Peyer's patch (tissue), 4 donors: ENCODE results near the gene VPS4A. TPM values are rescaled to one million over a fixed set of nuclear protein-coding genes. Genes with fewer than 3 reads are reported as not detected.

Experiments
- DNase-seq, 3 donors: peaks; one replicate each; pipeline ENCODE4 v3.0.0-alpha.2; 2017 to 2019
- H3K27ac ChIP-seq, 4 donors: fragments of 200-600 bp; sonication (generic); one replicate each; pipeline ENCODE4 v1.5.1; 2016 to 2019
- H3K27me3 ChIP-seq, 2 donors: fragments of 200-600 bp; sonication (generic); one replicate each; pipeline ENCODE4 v1.5.1; 2019
- H3K36me3 ChIP-seq, 3 donors: fragments of 200-600 bp; sonication (generic); one replicate each; pipeline ENCODE4 v1.5.1; 2016 to 2019
- H3K4me1 ChIP-seq, 4 donors: fragments of 200-600 bp; sonication (generic); one replicate each; pipeline ENCODE4 v1.5.1; 2016 to 2019
- H3K4me3 ChIP-seq, 4 donors: fragments of 200-600 bp; sonication (generic); 1 replicate in 3 of 4; 2 replicates in 1 of 4; pipeline ENCODE4 v1.5.1; 2016 to 2019; ENCODE audit warnings: mild to moderate bottlenecking in 1 of 4
- H3K9me3 ChIP-seq, 4 donors: fragments of 200-600 bp; sonication (generic); one replicate each; pipeline ENCODE4 v1.5.1; 2016 to 2019; ENCODE audit warnings: mild to moderate bottlenecking in 1 of 4
- POLR2A ChIP-seq, 2 donors: fragments of 450-650 bp; IDR thresholded peaks; one replicate each; pipeline ENCODE4 v1.5.1; 2017; ENCODE audit warnings: antibody characterized with exemption in 2 of 2, mild to moderate bottlenecking in 2 of 2, moderate library complexity in 2 of 2
- total RNA-seq, 4 donors: library from RNA; depleted of rRNA; stranded (reverse); fragments of >200 nt; gene quantifications; one replicate each; pipeline ENCODE4 v1.1.0, GENCODE V29; 2016
- TF ChIP-seq, protein P1 (sequence below), 6 experiments: fragments of 450-650 bp in 4 of 6; fragments of 200-600 bp in 2 of 6; sonication (generic) in 1 of 6; IDR thresholded peaks; one replicate each; pipeline ENCODE4 v1.5.1; 2017 to 2019; ENCODE audit warnings: antibody characterized with exemption in 6 of 6, mild to moderate bottlenecking in 3 of 6, moderate library complexity in 1 of 6

The VPS4A gene
- total RNA-seq: 10 to 100 TPM; 37.1 to 63.1 (median 47.8) TPM

GRCh38 chr16:69310653-69311532, at the start of gene VPS4A:
Gene VPS4A (plus strand): TSS chr16:69311350. CDS start chr16:69311512, 162 bp downstream.
- H3K27me3 ChIP-seq: no peaks in the 10 kb centered on the region
- H3K4me1 ChIP-seq: peaks cover 0 to 14% (median 7%) of the 10 kb centered on the region in 4 donors
- no peaks in the 10 kb centered on the region for H3K9me3 ChIP-seq
- peak within 1 kb of the TSS; percentile 88 to 98 (median 98) for H3K4me3 ChIP-seq
- TF ChIP-seq POLR2A (IDR thresholded peaks at IDR 0.05): peak; percentile 26 to 87
- TF ChIP-seq, protein P1, sequence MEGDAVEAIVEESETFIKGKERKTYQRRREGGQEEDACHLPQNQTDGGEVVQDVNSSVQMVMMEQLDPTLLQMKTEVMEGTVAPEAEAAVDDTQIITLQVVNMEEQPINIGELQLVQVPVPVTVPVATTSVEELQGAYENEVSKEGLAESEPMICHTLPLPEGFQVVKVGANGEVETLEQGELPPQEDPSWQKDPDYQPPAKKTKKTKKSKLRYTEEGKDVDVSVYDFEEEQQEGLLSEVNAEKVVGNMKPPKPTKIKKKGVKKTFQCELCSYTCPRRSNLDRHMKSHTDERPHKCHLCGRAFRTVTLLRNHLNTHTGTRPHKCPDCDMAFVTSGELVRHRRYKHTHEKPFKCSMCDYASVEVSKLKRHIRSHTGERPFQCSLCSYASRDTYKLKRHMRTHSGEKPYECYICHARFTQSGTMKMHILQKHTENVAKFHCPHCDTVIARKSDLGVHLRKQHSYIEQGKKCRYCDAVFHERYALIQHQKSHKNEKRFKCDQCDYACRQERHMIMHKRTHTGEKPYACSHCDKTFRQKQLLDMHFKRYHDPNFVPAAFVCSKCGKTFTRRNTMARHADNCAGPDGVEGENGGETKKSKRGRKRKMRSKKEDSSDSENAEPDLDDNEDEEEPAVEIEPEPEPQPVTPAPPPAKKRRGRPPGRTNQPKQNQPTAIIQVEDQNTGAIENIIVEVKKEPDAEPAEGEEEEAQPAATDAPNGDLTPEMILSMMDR (IDR thresholded peaks at IDR 0.05): peak; percentile 92 to 99 (median 96)
- H3K27ac ChIP-seq: peak within 1 kb of the TSS; percentile 92 to 96 (median 93)
- peaks cover 0 to 21% (median 0%) of the 10 kb centered on the region in 3 donors for H3K36me3 ChIP-seq
- DNase-seq: peak; percentile 97 to 99 (median 98)

DNA sequence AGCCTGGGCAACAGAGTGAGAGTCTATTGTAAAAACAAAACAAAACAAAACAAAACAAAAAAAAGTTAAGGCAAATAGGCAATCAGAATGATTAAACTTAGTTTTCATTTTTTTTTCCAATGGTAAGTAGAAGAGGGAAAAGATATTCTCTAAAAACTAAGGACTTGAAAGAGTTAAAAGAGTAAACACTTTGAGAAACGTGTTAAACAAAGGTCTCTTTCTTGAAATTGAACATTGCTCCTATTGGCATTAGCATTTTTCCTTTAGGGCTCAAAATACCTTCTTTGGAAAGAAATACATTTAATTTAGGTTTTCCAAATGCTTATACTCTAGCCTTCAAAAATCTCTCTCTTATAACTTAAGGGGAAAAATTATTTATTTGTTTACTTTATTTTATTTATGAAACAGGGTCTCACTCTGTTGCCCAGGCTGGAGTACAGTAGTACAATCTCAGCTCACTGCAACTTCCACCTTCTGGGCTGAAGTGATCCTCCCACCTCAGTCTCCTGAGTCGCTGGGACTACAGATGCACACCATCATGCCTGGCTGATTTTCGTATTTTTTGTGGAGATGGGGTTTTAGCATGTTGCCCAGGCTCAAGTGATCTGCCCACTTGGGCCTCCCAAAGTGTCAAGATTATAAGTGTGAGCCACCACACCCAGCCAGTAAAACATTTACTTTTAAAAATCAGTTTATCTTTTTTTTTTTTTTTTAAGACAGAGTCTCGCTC, 44.7 kb upstream of the VPS4A start:
- Histone ChIP-seq H3K27ac (no peak overlapping the region), H3K9me3 (no peaks in the 10 kb centered on the region), H3K4me1 (no peaks in the 10 kb centered on the region), H3K36me3 (peaks cover 0 to 25% (median 0%) of the 10 kb centered on the region in 3 donors), H3K27me3 (no peaks in the 10 kb centered on the region), H3K4me3 (no peak overlapping the region)
- no peak for TF ChIP-seq POLR2A (IDR thresholded peaks at IDR 0.05)
- TF ChIP-seq, protein P1 (IDR thresholded peaks at IDR 0.05): no peak
- no peak for DNase-seq

GRCh38 chr16:69267633-69268032, 43.5 kb upstream of the VPS4A start:
- TF ChIP-seq, protein P1 (IDR thresholded peaks at IDR 0.05): no peak
- no peak for TF ChIP-seq POLR2A (IDR thresholded peaks at IDR 0.05)
- peaks cover 0 to 36% (median 0%) of the 10 kb centered on the region in 3 donors for H3K36me3 ChIP-seq

DNA sequence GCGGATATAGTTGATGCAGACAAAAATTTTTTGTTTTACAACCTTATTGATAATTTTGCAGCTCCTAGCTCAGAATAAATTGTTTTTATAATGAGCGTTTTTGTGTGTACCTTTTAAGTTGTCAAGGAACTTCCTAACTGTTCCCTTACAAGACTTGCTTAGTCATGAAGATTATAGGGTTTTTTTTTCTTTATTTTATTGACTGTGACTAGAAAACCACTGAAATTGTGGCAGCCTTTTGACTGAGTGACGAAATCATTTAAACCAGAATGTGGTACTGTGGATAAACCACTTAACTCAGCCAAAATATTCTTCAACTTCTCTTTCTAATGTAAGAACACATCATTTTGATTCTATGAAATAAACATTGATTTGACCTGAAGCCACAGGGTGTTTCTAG, 40.8 kb upstream of the VPS4A start:
- no peaks in the 10 kb centered on the region for H3K27me3 ChIP-seq
- H3K27ac ChIP-seq: no peak overlapping the region
- no peaks in the 10 kb centered on the region for H3K4me1 ChIP-seq
- TF ChIP-seq, protein P1 (IDR thresholded peaks at IDR 0.05): no peak
- no peak for TF ChIP-seq POLR2A (IDR thresholded peaks at IDR 0.05)
- H3K4me3 ChIP-seq: no peak overlapping the region
- DNase-seq: no peak
- peaks cover 0 to 26% (median 0%) of the 10 kb centered on the region in 3 donors for H3K36me3 ChIP-seq
- H3K9me3 ChIP-seq: no peaks in the 10 kb centered on the region

More at GRCh38 chr16:69267633-69268032, 43.5 kb upstream of the VPS4A start:
- Histone ChIP-seq H3K27ac (no peak overlapping the region), H3K27me3 (no peaks in the 10 kb centered on the region), H3K4me3 (no peak overlapping the region), H3K4me1 (no peaks in the 10 kb centered on the region), H3K9me3 (no peaks in the 10 kb centered on the region)
- no peak for DNase-seq

- TF ChIP-seq POLR2A (IDR thresholded peaks at IDR 0.05): no peak
- TF ChIP-seq, protein P1 (IDR thresholded peaks at IDR 0.05): no peak
- Histone ChIP-seq H3K4me1 (no peaks in the 10 kb centered on the region), H3K27ac (no peak overlapping the region), H3K27me3 (no peaks in the 10 kb centered on the region), H3K36me3 (peaks cover 0 to 26% (median 0%) of the 10 kb centered on the region in 3 donors), H3K4me3 (no peak overlapping the region), H3K9me3 (no peaks in the 10 kb centered on the region)
- no peak for DNase-seq
Observed at GRCh38 chr16:69270831-69271230, 40.3 kb upstream of the VPS4A start.
